ENCODE results near the gene SALL4. TPM values are rescaled to one million over a fixed set of nuclear protein-coding genes. Genes with fewer than 3 reads are reported as not detected.
A peak's percentile ranks its signal among the peaks of the same experiment; 100 is the strongest.
"Not testable (repeated sequence)": the region's sequence is repeated elsewhere in the genome, so short reads cannot be mapped to it uniquely, and the experiment has no call there.

The SALL4 gene
- total RNA-seq, 4 donors from 2014 or later, result 0.14 TPM; not detected in 3

DNA sequence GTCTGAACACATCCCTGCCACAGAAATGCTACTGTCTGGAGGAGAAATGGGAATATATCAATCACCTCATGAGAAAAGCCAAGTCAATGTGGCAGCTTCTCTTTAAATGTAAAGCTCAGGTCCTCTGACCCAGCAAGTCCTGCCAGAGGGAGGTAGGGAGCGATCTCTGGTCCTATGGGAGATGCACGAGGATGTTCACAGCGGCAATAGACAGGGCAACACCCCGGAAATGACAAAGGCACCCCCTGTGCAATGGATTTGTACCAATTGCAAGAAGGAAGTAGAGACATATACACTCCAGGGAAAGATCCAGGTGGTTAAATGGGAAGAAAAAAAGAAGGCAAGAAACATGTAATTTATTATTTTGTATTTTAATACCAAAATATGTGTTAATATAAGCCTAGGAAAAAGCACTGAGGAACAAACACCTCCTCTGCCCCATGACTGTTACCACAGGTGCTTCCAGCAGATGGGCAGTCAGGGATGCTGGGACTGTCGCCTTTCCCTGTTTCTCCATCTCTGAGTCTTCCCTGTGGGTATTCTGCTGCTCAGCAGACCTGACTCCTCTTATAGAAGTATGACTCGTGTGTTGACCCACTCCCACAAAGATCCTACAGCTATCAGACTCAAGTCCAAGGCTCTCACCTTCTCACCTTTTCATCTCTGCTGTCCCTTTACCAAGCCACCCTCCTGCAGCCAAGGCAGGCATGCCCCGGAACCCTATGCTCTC, 55.0 kb downstream of the SALL4 start:
- DNase-seq, result peak; percentile 24
- no peaks in the 10 kb centered on the region for H3K9me3 ChIP-seq
- no peaks in the 10 kb centered on the region for H3K36me3 ChIP-seq
- H3K4me3 ChIP-seq, result no peak overlapping the region
- peaks cover 23 to 71% (median 37%) of the 10 kb centered on the region in 4 donors for H3K4me1 ChIP-seq
- in situ Hi-C loops (cut with MboI; ENCODE audit: low pct_ligation_motif_present in 1 of 4, low pct_unique_long_range_greater_than_20kb in 1 of 4, low sequenced_read_pairs in 3 of 4) (no loop called here), intact Hi-C loops (cut with DNase I; ENCODE audit: low total_unique reads) (no loop called here)
- H3K27me3 ChIP-seq, result no peaks in the 10 kb centered on the region
- no peak for TF ChIP-seq POLR2A (IDR thresholded peaks at IDR 0.05)
- TF ChIP-seq EP300 (IDR thresholded peaks at IDR 0.05; ENCODE audit: low read depth), result no peak
- no peak for TF ChIP-seq POLR2AphosphoS5 (IDR thresholded peaks at IDR 0.05)
- TF ChIP-seq, protein P1, sequence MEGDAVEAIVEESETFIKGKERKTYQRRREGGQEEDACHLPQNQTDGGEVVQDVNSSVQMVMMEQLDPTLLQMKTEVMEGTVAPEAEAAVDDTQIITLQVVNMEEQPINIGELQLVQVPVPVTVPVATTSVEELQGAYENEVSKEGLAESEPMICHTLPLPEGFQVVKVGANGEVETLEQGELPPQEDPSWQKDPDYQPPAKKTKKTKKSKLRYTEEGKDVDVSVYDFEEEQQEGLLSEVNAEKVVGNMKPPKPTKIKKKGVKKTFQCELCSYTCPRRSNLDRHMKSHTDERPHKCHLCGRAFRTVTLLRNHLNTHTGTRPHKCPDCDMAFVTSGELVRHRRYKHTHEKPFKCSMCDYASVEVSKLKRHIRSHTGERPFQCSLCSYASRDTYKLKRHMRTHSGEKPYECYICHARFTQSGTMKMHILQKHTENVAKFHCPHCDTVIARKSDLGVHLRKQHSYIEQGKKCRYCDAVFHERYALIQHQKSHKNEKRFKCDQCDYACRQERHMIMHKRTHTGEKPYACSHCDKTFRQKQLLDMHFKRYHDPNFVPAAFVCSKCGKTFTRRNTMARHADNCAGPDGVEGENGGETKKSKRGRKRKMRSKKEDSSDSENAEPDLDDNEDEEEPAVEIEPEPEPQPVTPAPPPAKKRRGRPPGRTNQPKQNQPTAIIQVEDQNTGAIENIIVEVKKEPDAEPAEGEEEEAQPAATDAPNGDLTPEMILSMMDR (IDR thresholded peaks at IDR 0.05), result no peak
- WGBS, 2 donors (ENCODE audit: low coverage in 1 of 2), result 70 to 74% methylated on average over 7 of the region's 7 CpGs
- H3K27ac ChIP-seq, result peak overlapping the region in 3 of 4 donors; percentile 43 to 57 (median 48)

DNA sequence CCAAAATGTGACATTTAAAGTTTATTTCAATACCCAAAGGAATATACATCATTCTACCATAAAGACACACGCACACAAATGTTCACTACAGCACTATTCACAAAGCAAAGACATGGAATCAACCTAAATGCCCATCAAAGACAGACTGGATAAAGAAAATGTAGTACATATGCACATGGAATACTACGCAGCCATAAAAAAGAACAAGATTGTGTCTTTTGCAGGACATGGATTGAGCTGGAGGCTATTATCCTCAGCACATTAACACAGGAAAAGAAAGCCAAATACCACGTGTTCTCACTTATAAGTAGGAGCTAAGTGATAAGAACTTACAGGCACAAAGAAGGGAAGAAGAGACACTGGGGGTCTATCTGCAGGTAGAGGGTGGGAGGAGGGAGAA, 56.5 kb downstream of the SALL4 start:
- WGBS, 2 donors (ENCODE audit: low coverage in 1 of 2), result 91 to 100% methylated on average over 2 to 3 of the region's 3 CpGs
- no peaks in the 10 kb centered on the region for H3K27me3 ChIP-seq
- H3K27ac ChIP-seq, result peak overlapping the region in 1 of 4 donors; percentile 89
- no peak overlapping the region for H3K4me3 ChIP-seq
- H3K36me3 ChIP-seq, result no peaks in the 10 kb centered on the region
- TF ChIP-seq EP300 (IDR thresholded peaks at IDR 0.05; ENCODE audit: low read depth) (no peak), POLR2AphosphoS5 (IDR thresholded peaks at IDR 0.05) (no peak), POLR2A (IDR thresholded peaks at IDR 0.05) (no peak)
- TF ChIP-seq, protein P1 (IDR thresholded peaks at IDR 0.05), result no peak
- no peak for DNase-seq
- in situ Hi-C loops (cut with MboI; ENCODE audit: low pct_ligation_motif_present in 1 of 4, low pct_unique_long_range_greater_than_20kb in 1 of 4, low sequenced_read_pairs in 3 of 4) (no loop called here), intact Hi-C loops (cut with DNase I; ENCODE audit: low total_unique reads) (no loop called here)
- H3K4me1 ChIP-seq, result peaks cover 26 to 77% (median 40%) of the 10 kb centered on the region in 4 donors
- H3K9me3 ChIP-seq, result no peaks in the 10 kb centered on the region

DNA sequence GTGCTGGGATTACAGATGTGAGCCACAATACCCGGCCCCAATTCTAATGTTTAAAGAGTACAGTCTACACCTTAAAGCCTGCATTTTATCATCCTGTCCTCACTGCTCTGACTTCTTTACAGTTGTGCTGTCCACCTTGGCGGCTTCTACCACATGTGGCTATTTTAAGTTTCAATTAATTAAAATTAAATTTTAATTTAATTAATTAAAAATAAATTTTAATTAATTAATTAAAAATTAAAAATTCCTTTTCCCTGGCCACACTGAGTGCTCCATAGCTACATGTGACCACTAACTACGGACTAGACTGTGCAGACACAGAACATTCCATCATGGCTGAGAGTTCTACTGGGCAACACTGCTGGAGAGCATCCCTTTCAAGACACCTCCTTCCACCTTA, 61.5 kb downstream of the SALL4 start:
- Histone ChIP-seq H3K9me3 (no peaks in the 10 kb centered on the region), H3K4me1 (peaks cover 20 to 54% (median 30%) of the 10 kb centered on the region in 4 donors), H3K27me3 (no peaks in the 10 kb centered on the region), H3K36me3 (no peaks in the 10 kb centered on the region), H3K27ac (peak overlapping the region in 1 of 4 donors; percentile 89), H3K4me3 (no peak overlapping the region)
- 89 to 92% methylated on average over 3 of the region's 3 CpGs for WGBS, 2 donors (ENCODE audit: low coverage in 1 of 2)
- no peak for DNase-seq
- intact Hi-C loops (cut with DNase I; ENCODE audit: low total_unique reads) (no loop called here), in situ Hi-C loops (cut with MboI; ENCODE audit: low pct_ligation_motif_present in 1 of 4, low pct_unique_long_range_greater_than_20kb in 1 of 4, low sequenced_read_pairs in 3 of 4) (no loop called here)
- TF ChIP-seq POLR2AphosphoS5 (IDR thresholded peaks at IDR 0.05), result no peak
- TF ChIP-seq POLR2A (IDR thresholded peaks at IDR 0.05), result no peak
- no peak for TF ChIP-seq EP300 (IDR thresholded peaks at IDR 0.05; ENCODE audit: low read depth)
- TF ChIP-seq, protein P1 (IDR thresholded peaks at IDR 0.05), result no peak

DNA sequence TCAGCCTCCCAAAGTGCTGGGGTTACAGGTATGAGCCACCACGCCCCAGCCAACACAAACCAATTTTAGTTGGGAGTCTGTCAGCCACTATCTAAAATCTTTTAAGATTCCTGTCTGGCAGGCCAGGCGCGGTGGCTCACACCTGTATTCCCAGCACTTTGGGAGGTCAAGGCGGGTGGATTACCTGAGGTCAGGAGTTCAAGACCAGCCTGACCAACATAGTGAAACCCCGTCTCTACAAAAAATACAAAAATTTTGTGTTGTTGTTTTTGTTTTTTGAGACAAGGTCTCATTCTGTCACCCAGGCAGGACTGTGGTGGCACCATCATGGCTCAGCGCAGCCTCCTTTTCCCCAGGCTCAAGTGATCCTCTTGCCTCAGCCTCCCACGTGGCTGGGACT, 62.0 kb downstream of the SALL4 start:
- in situ Hi-C loops (cut with MboI; ENCODE audit: low pct_ligation_motif_present in 1 of 4, low pct_unique_long_range_greater_than_20kb in 1 of 4, low sequenced_read_pairs in 3 of 4); H3K27ac ChIP-seq; H3K27me3 ChIP-seq; H3K36me3 ChIP-seq; H3K4me3 ChIP-seq; H3K9me3 ChIP-seq; DNase-seq; intact Hi-C loops (cut with DNase I; ENCODE audit: low total_unique reads): not testable (repeated sequence)
- 94% methylated on average over 7 of the region's 7 CpGs; no CpG with 5 or more reads in 1 of the 2 donors for WGBS, 2 donors (ENCODE audit: low coverage in 1 of 2)
- peaks cover 23 to 60% (median 35%) of the 10 kb centered on the region in 4 donors for H3K4me1 ChIP-seq

Measured in transverse colon (tissue), 4 donors.